SK-MEL-5 (cell line): ENCODE data around the gene CYP24A1. TPM values are rescaled to one million over a fixed set of nuclear protein-coding genes. Genes with fewer than 3 reads are reported as not detected.

ENCODE experiments used
- DNase-seq: peaks from one replicate; pipeline ENCODE4 v3.0.0-alpha.2; 2016; ENCODE audit warnings: low read depth, low spot score
- in situ Hi-C: cut with HindIII; loops from 2 replicates; pipeline ENCODE4 v1.10.0; 2016; ENCODE audit warnings: low sequenced_read_pairs, high pct_unique_total_duplicates, low pct_unique_long_range_greater_than_20kb
- polyA plus RNA-seq, 2 experiments: library from polyadenylated mRNA; depleted of rRNA; stranded (reverse); fragments of >200 nt; gene quantifications; 2 replicates each; pipeline ENCODE4 v1.2.3, GENCODE V29; 2015
- total RNA-seq: library from RNA; depleted of rRNA; stranded (reverse); fragments of >200 nt; shearing (Covaris generic); gene quantifications from 2 replicates; pipeline ENCODE4 v1.2.3, GENCODE V29; 2014; rRNA removed

The CYP24A1 gene
- not detected in 2 replicates for total RNA-seq
- not detected in 2 replicates for polyA plus RNA-seq (2015; cell fraction: cytosol; rRNA removed)
- not detected in 2 replicates for polyA plus RNA-seq (2015; cell fraction: nucleus; rRNA removed)

GRCh38 chr20:54173653-54174456, at the start of gene CYP24A1:
TSS of gene CYP24A1 (minus strand) at chr20:54173986. CDS start at chr20:54173579, 407 bp downstream.
- in situ Hi-C loops = no loop called here
- no peak for DNase-seq

- no peak for DNase-seq
- in situ Hi-C loops = no loop called here
These were observed 49.5 kb upstream of the CYP24A1 start for GRCh38 chr20:54223285-54223684.

GRCh38 chr20:54221996-54222890, 48.5 kb upstream of the CYP24A1 start:
- in situ Hi-C loops = no loop called here
- no peak for DNase-seq

- in situ Hi-C loops = no loop called here
- peak; percentile 45 for DNase-seq
These were observed 47.6 kb upstream of the CYP24A1 start for GRCh38 chr20:54221353-54221752.

- in situ Hi-C loops = no loop called here
- no peak for DNase-seq
These were observed 46.9 kb upstream of the CYP24A1 start for GRCh38 chr20:54220722-54221121.

- in situ Hi-C loops = no loop called here
- DNase-seq = peak; percentile 73
These were observed 46.1 kb upstream of the CYP24A1 start for GRCh38 chr20:54219751-54220426.

GRCh38 chr20:54218470-54218869, 44.7 kb upstream of the CYP24A1 start:
- in situ Hi-C loops = no loop called here
- no peak for DNase-seq

- no peak for DNase-seq
- in situ Hi-C loops = no loop called here
These were observed 44.0 kb upstream of the CYP24A1 start for GRCh38 chr20:54217762-54218161.

- no peak for DNase-seq
- in situ Hi-C loops = no loop called here
These were observed 41.5 kb upstream of the CYP24A1 start for GRCh38 chr20:54215157-54215789.

GRCh38 chr20:54214566-54214965, 40.8 kb upstream of the CYP24A1 start:
- no peak for DNase-seq
- in situ Hi-C loops = no loop called here

- in situ Hi-C loops = no loop called here
- no peak for DNase-seq
These were observed 39.1 kb upstream of the CYP24A1 start for GRCh38 chr20:54212871-54213270.

GRCh38 chr20:54212226-54212625, 38.4 kb upstream of the CYP24A1 start:
- in situ Hi-C loops = no loop called here

GRCh38 chr20:54209216-54209813, 35.5 kb upstream of the CYP24A1 start:
- in situ Hi-C loops = no loop called here
- no peak for DNase-seq

More at GRCh38 chr20:54212226-54212625, 38.4 kb upstream of the CYP24A1 start:
- DNase-seq = no peak

- no peak for DNase-seq
- in situ Hi-C loops = no loop called here
These were observed 34.9 kb upstream of the CYP24A1 start for GRCh38 chr20:54208548-54209176.

- in situ Hi-C loops = no loop called here
- DNase-seq = peak; percentile 87
These were observed 34.2 kb upstream of the CYP24A1 start, which contains the start of gene PFDN4 for GRCh38 chr20:54207743-54208547. TSS of gene PFDN4 (plus strand) at chr20:54208087. CDS start at chr20:54208101, 14 bp downstream.
